RCC 7860 (cell line): Measurements from ENCODE around the gene HOXC12.

Experiments used
- DNase-seq: peaks from one replicate; pipeline ENCODE4 v3.0.0-alpha.2; 2015; ENCODE audit warnings: low spot score
- FAIRE-seq: peaks from 2 replicates; lab custom pipeline; 2012; peaks lifted over from hg19 to GRCh38; lab: Jason Lieb, UNC

HOXC12 gene

GRCh38 chr12:53954694-53955035 lies at the start of gene HOXC12:
TSS of gene HOXC12 (plus strand) at chr12:53954903. CDS start at chr12:53954930, 27 bp downstream.
- DNase-seq (no peak), FAIRE-seq (no peak)

GRCh38 chr12:53907103-53907502 lies 47.6 kb upstream of the HOXC12 start:
- no peak for FAIRE-seq
- no peak for DNase-seq

- no peak for FAIRE-seq
- no peak for DNase-seq
Observed at GRCh38 chr12:53916788-53917655, 37.7 kb upstream of the HOXC12 start.

- FAIRE-seq: no peak
- DNase-seq: no peak
Observed at GRCh38 chr12:53924521-53925405, 29.9 kb upstream of the HOXC12 start.

- DNase-seq (no peak), FAIRE-seq (no peak)
Observed at GRCh38 chr12:53927220-53928029, 27.3 kb upstream of the HOXC12 start.

GRCh38 chr12:53928054-53928835 lies 26.5 kb upstream of the HOXC12 start:
- no peak for FAIRE-seq

GRCh38 chr12:53929527-53929926 lies 25.2 kb upstream of the HOXC12 start:
- DNase-seq (no peak), FAIRE-seq (no peak)

More at GRCh38 chr12:53928054-53928835, 26.5 kb upstream of the HOXC12 start:
- DNase-seq: no peak

GRCh38 chr12:53930591-53931255 lies 24.0 kb upstream of the HOXC12 start:
- DNase-seq: no peak
- FAIRE-seq: no peak

GRCh38 chr12:53931844-53932581 lies 22.7 kb upstream of the HOXC12 start:
- no peak for DNase-seq

GRCh38 chr12:53932915-53933314 lies 21.8 kb upstream of the HOXC12 start:
- FAIRE-seq: no peak
- no peak for DNase-seq

More at GRCh38 chr12:53931844-53932581, 22.7 kb upstream of the HOXC12 start:
- FAIRE-seq: no peak

GRCh38 chr12:53935383-53936341 lies 19.0 kb upstream of the HOXC12 start:
- no peak for FAIRE-seq
- no peak for DNase-seq

GRCh38 chr12:53937099-53937498 lies 17.6 kb upstream of the HOXC12 start:
- DNase-seq (no peak), FAIRE-seq (no peak)

GRCh38 chr12:53937596-53938325 lies 16.9 kb upstream of the HOXC12 start:
- FAIRE-seq: no peak
- DNase-seq: no peak

GRCh38 chr12:53938326-53939140 lies 16.2 kb upstream of the HOXC12 start, which contains the start of gene HOXC13:
TSS of gene HOXC13 (plus strand) at chr12:53938831. CDS start at chr12:53938907, 76 bp downstream.
- FAIRE-seq: no peak
- DNase-seq: no peak

GRCh38 chr12:53939141-53940108 lies 15.3 kb upstream of the HOXC12 start:
- DNase-seq (no peak), FAIRE-seq (no peak)
